H1 (cell line): ENCODE measurements around the gene CH25H. TPM values are rescaled to one million over a fixed set of nuclear protein-coding genes. Genes with fewer than 3 reads are reported as not detected.

Experiments
- ATF2 ChIP-seq: IDR thresholded peaks from 2 replicates; pipeline ENCODE4 v1.6.1; 2012; ENCODE audit warnings: low read length, inconsistent platforms
- CEBPB ChIP-seq: IDR thresholded peaks from 2 replicates; pipeline ENCODE4 v1.6.1; 2012; ENCODE audit warnings: low read depth, low read length
- CHD7 ChIP-seq: fragments of 300-600 bp; sonication (generic); IDR thresholded peaks from 2 replicates; pipeline ENCODE4 v1.7.1; 2012; ENCODE audit warnings: low read length, moderate library complexity, mild to moderate bottlenecking, inconsistent platforms; ENCODE audit not compliant: insufficient replicate concordance
- E2F6 ChIP-seq: IDR thresholded peaks from 2 replicates; pipeline ENCODE4 v1.6.1; 2012; ENCODE audit warnings: inconsistent platforms
- SIX5 ChIP-seq: IDR thresholded peaks from 2 replicates; pipeline ENCODE4 v1.6.1; 2011; ENCODE audit warnings: mild to moderate bottlenecking, low read depth, low read length
- SP1 ChIP-seq: IDR thresholded peaks from 2 replicates; pipeline ENCODE4 v1.6.1; 2011; ENCODE audit warnings: low read depth, low read length
- SP2 ChIP-seq: IDR thresholded peaks from 2 replicates; pipeline ENCODE4 v1.6.1; 2012; ENCODE audit warnings: mild to moderate bottlenecking, low read length, inconsistent platforms
- TCF12 ChIP-seq: IDR thresholded peaks from 2 replicates; pipeline ENCODE4 v1.6.1; 2011; ENCODE audit warnings: low read depth, mild to moderate bottlenecking, low read length
- YY1 ChIP-seq: IDR thresholded peaks from 2 replicates; pipeline ENCODE4 v1.6.1; 2011; ENCODE audit warnings: low read depth, mild to moderate bottlenecking, low read length
- polyA plus RNA-seq, 7 experiments: library from polyadenylated mRNA; depleted of rRNA in 3 of 7; stranded (reverse) in 5 of 7; unstranded in 2 of 7; fragments of >200 nt in 5 of 7; fragments of 200-250 nt in 2 of 7; gene quantifications; 1 replicate in 5 of 7; 2 replicates in 1 of 7; 4 replicates in 1 of 7; pipeline versions ENCODE4 v1.2.1 to v1.2.3, GENCODE V29; 2011 to 2013; ENCODE audit warnings: missing spikeins in 2 of 7, mixed read lengths in 2 of 7
- total RNA-seq: library from RNA; stranded (reverse); fragmentation: NEBNext Ultra II Directional; extraction: Animal tissue kit (Norgen Biotek cat#: 25700); gene quantifications from 2 replicates; pipeline ENCODE4 v1.2.1, GENCODE V29; 2021

The CH25H gene
- total and polyA plus RNA-seq, 2 of the 8 experiments (the other 6 are each of a cell fraction or from before 2014, with no cell fraction given) = 0.56 to 1.3 TPM

GRCh38 chr10:89207801-89208551, 859 bp upstream of the CH25H start (continued):
- TF ChIP-seq CHD7 (no peak), ATF2 (no peak), YY1 (no peak), TCF12 (no peak), SIX5 (no peak), SP1 (no peak), E2F6 (peak; percentile 88), SP2 (no peak), CEBPB (no peak)
